HG03025 (cell line): ENCODE measurements around the gene OBSCN.

Source experiments
- ATAC-seq: cut with Tn5 transposase; IDR thresholded peaks from one replicate; pipeline ENCODE4 v1.9.1; 2021; ENCODE audit warnings: mild to moderate bottlenecking, moderate library complexity; ENCODE audit not compliant: unreplicated experiment, low FRiP score

OBSCN gene

DNA sequence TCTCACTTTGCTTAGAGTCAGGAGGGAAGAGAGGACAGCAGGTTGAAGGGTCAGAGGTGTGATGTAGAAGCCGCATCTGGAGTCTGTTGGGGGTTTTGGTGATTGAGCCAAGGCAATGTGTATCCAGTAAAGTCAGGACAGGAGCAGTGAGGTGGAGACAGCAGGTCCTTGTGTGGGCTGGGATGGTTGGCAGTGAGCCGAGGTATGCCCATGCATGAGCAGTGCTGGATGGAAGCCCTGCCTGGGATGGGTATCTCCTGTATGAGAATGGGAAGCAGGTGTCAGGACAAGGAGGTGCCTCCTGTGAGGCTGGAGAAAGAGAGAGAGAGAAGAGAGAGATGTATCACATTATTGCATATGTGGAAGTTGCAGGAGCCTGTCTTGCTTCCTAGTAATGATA lies 90.0 kb downstream of the OBSCN start:
- no peak for ATAC-seq

DNA sequence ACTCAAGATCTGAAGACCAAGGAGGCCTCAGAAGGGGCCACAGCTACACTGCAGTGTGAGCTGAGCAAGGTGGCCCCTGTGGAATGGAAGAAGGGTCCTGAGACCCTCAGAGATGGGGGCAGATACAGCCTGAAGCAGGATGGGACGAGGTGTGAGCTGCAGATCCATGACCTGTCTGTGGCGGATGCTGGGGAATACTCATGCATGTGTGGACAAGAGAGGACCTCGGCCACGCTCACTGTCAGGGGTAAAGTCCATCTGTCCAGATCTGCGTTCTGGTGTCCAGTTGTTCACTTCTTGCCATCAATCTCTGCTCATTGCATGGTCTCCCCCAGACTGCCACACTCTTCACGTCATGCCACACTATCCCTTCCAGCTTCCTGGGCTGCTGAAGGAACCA lies 90.6 kb downstream of the OBSCN start:
- no peak for ATAC-seq

DNA sequence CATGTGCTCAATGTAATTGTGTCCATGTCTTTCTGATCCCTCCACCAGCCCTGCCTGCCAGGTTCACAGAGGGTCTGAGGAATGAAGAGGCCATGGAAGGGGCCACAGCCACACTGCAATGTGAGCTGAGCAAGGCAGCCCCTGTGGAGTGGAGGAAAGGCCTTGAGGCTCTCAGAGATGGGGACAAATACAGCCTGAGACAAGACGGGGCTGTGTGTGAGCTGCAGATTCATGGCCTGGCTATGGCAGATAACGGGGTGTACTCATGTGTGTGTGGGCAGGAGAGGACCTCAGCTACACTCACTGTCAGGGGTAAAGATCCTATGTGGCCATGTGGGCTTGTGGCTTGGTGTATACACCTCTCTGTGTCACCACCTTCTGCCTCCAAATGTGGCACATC lies 91.4 kb downstream of the OBSCN start:
- ATAC-seq, result no peak

DNA sequence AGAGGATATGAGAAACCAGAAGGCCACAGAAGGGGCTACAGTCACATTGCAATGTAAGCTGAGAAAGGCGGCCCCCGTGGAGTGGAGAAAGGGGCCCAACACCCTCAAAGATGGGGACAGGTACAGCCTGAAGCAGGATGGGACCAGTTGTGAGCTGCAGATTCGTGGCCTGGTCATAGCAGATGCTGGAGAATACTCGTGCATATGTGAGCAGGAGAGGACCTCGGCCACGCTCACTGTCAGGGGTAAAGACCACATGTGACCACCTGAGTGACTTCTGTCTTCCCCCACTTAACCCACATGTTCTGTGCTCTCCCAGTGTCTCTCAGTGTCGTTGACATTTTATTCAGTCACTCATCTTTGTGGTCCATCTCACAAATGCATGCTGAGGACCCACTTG lies 92.1 kb downstream of the OBSCN start:
- ATAC-seq, result no peak

DNA sequence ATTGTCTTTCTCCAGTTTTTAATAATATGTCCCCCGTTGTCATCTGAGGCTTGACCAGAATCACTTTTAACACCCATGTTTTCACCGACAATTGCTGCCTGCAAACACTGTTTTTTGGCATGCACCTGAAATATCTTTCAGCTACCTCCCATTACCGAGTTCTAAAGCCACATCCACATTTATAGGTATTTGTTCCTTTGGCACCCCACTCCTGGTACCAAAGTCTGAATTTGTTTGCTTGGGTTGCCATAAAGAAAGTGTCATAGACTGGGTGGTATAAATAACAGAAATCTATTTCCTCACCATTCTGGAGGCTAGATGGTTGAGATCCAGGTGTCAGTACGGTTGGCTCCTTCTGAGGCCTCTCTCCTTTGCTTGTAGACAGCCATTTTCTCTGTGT lies 94.2 kb downstream of the OBSCN start:
- ATAC-seq, result no peak

DNA sequence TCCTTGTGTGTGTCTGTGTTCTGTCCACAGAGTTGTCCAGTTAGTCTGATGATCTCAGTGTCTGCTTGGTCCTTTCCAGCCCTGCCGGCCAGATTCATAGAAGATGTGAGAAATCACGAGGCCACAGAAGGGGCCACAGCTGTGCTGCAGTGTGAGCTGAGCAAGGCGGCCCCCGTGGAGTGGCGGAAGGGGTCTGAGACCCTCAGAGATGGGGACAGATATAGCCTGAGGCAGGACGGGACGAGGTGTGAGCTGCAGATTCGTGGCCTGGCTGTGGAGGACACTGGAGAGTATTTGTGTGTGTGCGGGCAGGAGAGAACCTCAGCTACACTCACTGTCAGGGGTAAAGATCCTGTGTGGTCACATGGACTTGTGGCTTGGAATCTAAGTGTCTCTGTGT lies 95.8 kb downstream of the OBSCN start:
- no peak for ATAC-seq

DNA sequence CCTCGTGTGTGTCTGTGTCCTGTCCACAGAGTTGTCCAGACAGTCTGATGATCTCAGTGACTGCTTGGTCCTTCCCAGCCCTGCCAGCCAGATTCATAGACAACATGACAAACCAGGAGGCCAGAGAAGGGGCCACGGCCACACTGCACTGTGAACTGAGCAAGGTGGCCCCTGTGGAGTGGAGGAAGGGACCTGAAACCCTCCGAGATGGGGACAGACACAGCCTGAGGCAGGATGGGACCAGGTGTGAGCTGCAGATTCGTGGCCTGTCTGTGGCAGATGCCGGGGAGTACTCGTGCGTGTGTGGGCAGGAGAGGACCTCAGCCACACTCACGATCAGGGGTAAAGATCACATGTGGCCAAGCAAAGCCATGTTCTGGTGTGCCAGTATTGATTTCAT lies 96.4 kb downstream of the OBSCN start:
- ATAC-seq, result no peak

DNA sequence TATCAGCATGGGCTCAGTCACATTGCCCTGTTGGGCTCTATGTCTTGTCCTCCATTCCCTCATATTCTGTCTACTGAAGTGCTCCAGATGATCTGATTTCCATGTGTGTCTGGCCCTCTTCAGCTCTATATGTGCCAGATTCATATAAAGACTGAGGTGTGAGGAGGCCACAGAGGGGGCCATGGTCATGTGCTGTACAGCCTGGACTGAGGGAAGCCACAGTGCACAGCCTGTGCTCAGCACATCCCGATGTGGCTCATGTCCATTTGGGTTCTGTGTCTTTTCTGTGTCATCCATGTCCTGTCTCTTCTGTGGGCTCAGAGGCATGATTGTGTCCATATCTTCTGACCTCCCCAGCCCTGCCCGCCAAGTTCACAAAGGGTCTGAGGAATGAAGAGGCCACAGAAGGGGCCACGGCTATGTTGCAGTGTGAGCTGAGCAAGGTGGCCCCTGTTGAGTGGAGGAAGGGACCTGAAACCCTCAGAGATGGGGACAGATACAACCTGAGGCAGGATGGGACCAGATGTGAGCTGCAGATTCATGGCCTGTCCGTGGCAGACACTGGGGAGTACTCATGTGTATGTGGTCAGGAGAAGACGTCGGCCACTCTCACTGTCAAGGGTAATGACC lies 97.0 kb downstream of the OBSCN start:
- ATAC-seq, result no peak

DNA sequence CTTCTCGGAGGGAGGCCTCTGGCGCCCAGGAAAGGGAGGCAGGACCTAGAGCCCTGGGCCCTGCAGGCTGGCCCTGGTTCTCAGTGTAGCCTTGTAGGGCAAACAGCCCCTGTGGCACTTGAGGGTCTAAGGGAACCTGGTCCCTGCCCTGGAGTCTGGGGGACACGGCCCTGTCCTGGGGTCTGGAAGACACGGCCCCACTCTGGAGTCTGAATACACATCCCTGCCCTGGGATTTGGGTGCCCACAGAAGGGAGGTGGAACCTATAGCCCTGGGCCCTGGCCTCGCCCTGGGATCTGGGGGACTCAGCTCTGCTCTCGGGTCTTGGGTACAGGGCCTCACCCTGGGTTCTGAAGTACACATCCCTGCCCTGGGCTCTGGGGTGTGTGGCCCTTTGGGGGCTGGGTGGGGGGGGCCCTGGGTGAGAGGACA lies 97.9 kb downstream of the OBSCN start:
- ATAC-seq, result no peak

DNA sequence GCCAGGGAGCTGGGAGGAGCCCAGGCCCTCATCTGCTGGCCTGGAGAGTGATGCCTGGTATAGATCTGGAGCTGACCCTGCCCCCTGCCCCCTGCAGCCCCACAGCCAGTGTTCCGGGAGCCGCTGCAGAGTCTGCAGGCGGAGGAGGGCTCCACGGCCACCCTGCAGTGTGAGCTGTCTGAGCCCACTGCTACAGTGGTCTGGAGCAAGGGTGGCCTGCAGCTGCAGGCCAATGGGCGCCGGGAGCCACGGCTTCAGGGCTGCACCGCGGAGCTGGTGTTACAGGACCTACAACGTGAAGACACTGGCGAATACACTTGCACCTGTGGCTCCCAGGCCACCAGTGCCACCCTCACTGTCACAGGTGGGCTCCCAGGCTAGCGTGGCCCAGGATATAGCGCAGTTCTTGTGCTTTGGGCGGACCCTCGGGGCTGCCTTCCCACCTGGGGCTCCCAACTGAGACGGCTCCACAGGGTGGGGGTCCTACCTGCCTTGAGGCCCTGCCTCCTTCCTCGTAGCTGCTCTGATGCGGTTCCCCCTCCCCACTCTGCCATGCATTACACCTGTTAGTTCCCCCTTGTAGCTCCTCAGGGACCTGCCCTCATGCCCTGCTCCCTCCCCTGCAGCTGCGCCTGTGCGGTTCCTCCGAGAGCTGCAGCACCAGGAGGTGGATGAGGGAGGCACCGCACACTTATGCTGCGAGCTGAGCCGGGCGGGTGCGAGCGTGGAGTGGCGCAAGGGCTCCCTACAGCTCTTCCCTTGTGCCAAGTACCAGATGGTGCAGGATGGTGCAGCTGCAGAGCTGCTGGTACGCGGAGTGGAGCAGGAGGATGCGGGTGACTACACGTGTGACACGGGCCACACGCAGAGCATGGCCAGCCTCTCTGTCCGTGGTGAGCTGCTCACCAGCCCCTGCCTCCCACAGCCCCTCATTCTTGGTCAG lies 98.7 kb downstream of the OBSCN start:
- no peak for ATAC-seq

DNA sequence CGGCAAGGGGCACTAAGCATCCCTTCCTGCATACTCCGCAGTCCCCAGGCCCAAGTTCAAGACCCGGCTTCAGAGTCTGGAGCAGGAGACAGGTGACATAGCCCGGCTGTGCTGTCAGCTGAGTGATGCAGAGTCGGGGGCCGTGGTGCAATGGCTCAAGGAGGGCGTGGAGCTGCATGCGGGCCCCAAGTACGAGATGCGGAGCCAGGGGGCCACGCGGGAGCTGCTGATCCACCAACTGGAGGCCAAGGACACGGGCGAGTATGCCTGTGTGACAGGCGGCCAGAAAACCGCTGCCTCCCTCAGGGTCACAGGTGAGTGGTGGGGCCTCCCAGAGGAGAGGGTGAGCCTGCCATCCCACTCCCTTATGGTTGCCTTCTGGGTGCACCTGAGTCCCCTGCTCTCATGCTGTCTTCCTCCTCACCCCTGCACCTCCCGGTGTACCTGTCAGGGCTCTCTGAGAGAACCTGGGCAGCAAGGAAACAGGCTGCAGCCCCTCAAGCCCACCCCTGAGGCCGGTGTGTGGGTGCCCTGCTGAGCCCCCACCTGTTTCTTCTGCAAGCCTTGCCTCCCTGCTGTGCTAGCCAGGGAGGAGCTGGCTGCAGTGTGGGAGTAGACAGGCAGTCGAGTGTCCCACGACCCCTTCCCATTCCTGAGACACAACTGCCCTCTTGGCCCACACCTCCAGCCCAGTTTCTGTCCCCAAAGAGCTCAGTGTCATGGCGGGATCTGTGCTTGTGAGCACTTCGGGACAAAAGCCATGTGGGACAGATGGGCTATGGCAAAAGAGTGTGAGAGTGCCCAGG lies 99.6 kb downstream of the OBSCN start:
- no peak for ATAC-seq

DNA sequence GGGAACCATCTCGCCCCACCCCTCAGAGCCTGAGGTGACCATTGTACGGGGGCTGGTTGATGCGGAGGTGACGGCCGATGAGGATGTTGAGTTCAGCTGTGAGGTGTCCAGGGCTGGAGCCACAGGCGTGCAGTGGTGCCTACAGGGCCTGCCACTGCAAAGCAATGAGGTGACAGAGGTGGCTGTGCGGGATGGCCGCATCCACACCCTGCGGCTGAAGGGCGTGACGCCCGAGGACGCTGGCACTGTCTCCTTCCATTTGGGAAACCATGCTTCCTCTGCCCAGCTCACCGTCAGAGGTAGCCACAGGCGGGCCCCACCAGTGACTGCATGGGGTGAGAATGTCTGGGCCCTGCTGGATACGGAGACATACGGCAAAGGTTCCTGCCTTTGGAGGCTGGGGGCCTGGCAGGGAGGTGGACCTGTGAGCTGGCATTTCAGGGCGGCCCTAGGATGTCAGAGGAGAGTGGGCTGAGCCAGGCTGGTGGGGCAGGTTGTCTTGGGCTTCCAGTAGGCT lies 100.3 kb downstream of the OBSCN start:
- ATAC-seq, result no peak

DNA sequence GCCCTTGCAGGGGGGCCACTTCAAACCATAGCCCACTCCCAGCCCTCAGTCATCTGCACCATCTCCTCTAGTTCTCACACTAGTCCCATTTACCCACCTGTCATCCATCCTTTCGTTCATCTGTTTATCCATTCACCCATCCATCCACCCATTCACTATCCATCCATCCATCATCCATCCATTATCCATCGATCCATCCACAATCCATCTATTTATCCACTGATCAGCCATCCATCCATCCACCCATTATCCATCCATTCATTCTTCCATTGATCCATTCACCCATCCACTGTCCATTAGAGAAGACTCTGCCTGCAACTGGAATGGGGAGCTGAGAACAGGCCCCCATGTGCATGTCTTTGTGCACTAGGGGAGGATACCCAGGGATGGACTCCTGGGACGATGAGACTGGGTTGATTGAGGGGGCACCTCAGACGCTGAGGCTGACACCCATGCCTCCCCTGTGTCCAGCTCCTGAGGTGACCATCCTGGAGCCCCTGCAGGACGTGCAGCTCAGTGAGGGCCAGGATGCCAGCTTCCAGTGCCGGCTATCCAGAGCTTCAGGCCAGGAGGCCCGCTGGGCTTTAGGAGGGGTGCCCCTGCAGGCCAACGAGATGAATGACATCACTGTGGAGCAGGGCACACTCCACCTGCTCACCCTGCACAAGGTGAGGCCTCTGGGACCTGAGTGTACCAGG lies 100.9 kb downstream of the OBSCN start:
- no peak for ATAC-seq

DNA sequence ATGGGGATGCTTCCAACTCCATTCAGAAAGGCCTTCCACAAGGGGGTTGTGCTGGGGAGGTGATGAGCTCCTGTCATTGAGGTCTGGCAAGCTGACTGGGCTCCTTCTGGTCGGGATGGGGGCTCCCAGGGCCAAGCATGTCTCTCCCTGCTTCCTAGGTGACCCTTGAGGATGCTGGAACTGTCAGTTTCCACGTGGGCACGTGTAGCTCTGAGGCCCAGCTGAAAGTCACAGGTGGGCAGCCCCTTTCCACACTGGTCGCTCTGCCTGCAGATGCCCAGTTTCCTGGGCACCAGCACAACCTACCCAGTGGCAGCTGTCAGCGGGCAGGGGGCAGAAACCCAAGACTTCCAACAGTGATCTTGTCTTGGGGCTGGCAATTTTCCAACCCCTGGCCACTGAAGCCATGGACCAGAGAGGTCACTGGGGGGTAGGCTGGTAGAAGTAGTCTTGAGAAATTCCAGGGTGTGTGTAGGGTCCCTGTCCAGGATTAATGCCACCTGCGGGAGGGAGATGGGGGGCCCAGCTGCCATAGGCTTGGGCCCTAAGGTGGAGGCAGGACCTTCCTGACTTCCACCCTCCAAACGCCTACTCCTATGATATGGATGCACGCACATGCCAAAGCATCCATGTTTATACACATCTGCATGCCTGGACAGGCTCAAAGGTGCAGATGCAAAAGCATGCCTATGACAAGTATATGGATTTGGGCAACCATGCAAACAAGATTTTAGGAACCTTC lies 101.7 kb downstream of the OBSCN start:
- ATAC-seq, result no peak

DNA sequence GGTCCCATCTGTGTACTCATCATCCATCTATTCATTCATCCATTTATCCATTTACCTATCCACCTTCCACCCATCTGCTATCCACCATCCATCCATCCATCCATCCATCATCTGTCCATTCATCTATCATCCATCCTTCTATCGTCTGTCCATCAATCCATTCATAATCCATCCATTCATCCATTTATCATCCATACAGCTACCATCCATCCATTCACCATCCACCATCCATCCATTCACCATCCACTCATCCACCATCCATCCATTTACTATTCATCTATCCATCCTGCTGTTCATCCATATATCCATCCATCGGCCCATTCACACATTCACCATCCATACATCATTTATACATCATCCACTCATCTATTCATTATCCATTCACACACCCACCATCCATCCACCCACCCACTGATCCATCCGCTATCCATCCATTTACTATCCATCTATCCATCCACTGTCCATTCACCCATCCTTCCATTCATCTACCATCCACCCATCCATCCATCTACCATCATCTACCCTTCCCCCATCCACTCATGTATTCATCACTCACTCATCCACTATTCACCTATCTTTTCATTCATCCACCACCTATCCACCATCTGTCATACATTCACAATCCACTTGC lies 102.4 kb downstream of the OBSCN start:
- no peak for ATAC-seq

DNA sequence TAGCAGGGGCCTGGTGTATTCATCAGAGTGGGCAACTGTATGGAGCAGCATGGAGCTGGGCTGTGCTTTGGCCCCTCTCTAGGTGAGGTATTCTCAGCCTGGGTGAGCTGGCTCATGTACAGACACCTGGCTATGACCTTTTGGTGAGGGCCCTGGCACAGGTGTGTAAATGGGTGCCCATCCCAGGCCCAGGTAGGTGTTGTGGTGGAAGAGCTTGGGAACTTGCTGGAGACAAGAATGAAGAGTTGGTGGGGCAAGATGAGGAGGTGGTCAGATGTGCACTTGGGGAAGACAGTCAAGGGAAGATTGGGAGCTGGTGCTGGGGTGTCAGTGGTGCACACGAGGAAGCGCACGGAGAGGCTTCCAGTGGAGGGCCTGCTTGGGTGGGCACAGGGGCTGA lies 103.2 kb downstream of the OBSCN start:
- ATAC-seq, result no peak

DNA sequence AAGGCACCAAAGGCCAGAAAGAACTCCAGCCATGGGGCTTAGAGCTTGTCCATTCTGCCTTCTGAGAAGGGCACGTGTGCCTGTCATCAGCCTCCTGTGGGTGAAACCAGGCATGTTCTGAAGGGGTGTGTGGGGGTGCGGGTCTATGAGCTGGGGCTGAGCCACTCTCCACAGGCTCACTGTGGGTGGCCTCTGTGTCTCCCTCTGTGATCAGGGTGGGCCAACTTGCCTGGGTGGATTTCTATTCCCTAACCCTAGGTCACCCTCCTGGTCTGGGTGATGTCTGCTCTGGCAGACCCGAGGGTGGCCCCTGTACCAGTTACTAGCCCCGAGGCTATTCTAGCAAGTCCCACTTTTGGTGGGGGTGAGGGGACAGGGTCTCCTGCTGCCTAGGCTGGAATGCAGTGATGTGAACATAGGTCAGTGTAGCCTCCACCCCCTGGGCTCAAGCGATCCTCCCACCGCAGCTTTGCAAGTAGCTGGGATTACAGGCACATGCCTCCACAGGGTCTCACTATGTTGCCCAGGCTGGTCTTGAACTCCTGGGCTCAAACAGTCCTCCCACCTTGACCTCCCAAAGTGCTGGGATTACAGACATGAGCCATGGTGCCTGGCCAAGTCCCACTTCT lies 104.4 kb downstream of the OBSCN start:
- no peak for ATAC-seq

DNA sequence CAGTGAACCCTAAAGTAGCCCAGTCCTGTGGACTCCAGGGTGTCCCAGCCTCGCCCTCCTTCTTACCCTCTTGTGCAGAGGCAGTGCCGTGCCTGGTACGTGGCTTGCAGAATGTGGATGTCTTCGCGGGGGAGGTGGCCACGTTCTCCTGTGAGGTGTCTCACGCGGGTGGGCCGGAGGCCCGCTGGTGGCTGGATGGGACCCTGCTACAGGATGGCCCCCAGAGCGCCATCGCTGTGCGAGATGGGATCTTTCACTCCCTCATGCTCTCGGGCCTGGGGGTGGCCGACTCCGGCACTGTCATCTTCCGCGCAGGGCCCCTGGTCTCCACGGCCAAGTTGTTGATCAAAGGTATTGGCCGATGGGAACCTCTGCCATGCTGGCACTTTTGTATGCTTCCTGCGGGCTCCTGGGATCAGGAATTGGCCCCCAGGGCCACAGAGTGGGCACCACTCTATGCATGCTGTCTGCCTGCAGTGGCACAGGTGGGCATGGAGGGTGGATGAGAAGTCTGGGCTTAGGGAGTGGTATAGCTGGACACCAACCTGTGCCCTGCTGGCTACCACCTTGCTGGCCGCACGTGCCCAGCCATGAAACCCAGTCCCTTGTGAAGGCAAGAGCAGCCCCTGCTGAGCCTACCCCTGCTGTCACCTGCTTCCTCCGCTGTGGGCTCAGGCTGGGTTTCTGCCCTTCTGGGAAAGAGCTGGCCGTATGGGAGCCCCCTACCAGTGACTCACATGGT lies 105.9 kb downstream of the OBSCN start:
- no peak for ATAC-seq
